DLD1 (cell line): ENCODE data around the gene PDLIM5.

Source experiments
- in situ Hi-C: cut with HindIII; loops from 2 replicates; pipeline ENCODE4 v1.10.0; 2017; ENCODE audit warnings: low sequenced_read_pairs

The PDLIM5 gene

GRCh38 chr4:94420356-94420755 lies 31.4 kb upstream of the PDLIM5 start:
- in situ Hi-C loops: no loop called here

DNA sequence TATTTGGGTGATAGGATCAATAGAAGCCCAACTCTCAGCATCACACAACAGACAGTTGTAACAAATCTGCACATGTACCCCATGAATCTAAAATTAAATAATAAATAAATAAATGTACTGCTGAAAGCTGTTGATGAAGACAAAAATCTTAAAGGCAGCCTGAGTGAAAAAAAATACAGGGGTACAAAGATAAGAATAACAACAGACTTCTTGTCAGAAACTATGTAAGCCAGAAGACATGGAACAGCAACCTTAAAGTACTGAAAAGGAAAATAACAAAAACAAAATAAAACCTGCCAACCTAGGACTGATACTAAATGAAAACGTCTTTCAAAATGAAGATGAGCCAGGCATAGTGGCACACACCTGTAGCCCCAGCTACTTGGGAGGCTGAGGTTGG lies 25.0 kb upstream of the PDLIM5 start:
- in situ Hi-C loops: no loop called here

GRCh38 chr4:94428884-94429283 lies 22.9 kb upstream of the PDLIM5 start:
- in situ Hi-C loops: no loop called here

DNA sequence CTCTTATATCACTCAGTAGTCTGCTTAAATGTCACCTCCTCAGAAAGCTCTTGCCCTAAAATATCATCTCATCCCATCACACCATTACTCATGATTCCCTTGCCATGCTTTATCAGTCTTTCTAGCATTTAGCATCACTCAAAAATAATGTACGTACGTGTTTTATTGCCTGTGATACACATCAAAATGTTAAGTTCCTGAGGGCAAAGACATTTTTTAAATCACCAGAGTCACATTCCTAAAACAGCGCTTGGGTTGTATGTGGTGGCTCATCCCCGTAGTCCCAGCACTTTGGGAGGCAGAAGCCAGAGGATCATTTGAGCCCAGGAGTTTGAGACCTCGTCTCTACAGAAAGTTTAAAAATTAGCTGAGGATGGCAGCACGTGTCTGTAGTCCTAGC lies 21.3 kb upstream of the PDLIM5 start:
- in situ Hi-C loops: no loop called here

GRCh38 chr4:94431388-94431787 lies 20.4 kb upstream of the PDLIM5 start:
- in situ Hi-C loops: no loop called here

- in situ Hi-C loops: no loop called here
Measured at GRCh38 chr4:94434505-94434904, 17.2 kb upstream of the PDLIM5 start.

DNA sequence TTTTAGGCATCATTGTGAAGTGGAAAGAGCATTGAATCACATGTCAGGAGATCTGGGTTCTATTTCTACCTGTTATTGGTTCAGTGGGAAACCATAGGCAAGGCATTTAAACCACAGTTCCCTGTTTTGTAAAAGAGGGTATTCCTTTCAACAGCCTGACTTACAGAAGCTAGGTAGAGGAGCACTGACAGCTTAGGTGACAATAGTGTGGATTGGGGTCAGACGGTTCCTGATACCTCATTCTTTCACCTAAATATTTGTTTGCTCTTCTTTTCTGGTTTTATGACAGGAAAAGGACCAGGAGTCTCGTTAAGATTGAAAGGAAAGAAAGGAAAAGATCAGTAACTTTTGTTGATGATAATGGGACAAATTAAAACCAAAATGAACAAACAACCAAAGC lies 15.9 kb upstream of the PDLIM5 start:
- in situ Hi-C loops: no loop called here

GRCh38 chr4:94436512-94436911 lies 15.2 kb upstream of the PDLIM5 start:
- in situ Hi-C loops: no loop called here

DNA sequence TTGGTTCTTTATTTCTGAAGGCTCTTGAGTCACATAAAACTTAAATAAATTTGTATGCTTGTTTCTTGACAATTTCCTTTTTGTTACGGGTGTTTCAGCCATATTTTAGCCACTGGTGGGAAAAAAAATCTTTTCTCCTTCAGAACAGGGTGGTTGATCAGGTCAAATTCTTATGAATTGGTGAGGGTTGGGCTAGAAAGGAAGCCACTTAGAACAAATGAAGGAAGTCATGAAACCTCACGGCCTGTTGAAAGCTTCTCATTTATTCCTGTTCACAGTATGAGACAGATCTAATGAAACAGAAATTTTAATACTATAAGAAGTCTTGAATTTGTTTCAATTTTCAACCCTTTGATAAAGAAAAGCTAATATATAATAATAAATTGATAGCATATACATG lies 12.1 kb upstream of the PDLIM5 start:
- in situ Hi-C loops: no loop called here

GRCh38 chr4:94441838-94442237 lies 9.9 kb upstream of the PDLIM5 start:
- in situ Hi-C loops: no loop called here

DNA sequence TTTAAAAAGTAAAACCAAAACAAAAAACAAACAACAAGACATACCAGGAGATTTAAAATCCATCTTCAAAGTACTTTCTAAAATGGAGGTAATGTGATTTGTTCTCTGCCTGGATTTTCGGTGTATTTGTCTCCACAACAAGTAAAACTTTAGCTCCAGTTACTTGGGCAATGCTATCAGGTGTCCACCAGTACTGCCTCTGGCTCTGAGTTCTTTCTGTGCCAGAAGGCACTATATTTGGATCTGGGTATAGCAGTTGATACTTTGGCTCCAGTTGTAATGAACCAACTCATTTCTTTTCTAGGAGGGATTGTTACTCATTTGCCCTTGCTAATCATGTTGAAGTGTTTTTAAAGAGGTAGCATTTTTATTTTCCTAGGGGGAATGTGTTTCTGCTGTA lies 9.5 kb upstream of the PDLIM5 start:
- in situ Hi-C loops: no loop called here

DNA sequence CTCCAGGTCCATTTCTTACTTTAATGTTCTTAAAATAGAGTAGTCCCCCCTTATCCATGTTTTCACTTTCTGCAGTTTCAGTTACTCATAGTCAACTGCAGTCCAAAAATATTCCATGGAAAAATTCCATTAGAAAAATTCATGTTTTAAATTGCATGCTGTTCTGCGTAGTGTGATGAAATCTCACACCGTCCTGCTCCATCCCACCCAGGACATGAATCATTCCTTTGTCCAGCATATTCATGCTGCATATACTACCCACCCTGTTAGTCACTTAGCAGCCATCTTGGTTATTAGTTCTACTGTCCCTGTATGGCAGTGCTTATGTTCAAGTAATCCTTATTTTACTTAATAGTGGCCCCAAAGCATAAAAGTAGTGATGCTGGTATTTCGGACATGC lies 5.4 kb upstream of the PDLIM5 start:
- in situ Hi-C loops: no loop called here

DNA sequence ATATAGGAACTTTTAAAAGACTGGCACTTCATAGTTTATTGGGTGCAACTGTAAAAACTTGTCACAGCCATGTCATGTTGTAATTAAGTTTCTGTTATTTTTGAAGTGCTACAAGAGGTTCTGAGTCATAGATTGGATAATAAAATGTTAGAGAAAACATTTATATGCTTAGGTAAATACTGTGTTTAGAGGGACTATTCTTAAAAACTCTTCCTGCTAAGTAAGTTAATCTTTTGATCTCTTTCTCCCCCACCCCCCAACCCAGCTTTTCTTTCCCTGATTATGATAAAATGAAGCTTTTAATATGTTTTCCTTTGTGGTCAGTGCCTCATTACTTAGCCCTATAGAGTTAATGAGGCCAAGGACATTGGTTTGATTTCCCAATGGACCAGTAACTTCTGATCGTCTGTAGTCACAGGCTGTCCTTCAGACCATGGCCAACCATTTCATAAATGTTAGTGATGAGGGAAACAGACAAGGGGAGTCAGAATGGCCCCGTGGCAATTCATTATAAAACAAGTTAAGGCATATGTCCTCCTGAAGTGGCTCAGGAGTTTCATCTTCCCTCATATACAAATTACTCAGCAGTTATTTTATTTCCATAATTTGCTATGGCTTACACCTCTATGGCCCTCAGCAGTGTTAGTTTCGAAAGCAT lies 3.9 kb upstream of the PDLIM5 start:
- in situ Hi-C loops: no loop called here

DNA sequence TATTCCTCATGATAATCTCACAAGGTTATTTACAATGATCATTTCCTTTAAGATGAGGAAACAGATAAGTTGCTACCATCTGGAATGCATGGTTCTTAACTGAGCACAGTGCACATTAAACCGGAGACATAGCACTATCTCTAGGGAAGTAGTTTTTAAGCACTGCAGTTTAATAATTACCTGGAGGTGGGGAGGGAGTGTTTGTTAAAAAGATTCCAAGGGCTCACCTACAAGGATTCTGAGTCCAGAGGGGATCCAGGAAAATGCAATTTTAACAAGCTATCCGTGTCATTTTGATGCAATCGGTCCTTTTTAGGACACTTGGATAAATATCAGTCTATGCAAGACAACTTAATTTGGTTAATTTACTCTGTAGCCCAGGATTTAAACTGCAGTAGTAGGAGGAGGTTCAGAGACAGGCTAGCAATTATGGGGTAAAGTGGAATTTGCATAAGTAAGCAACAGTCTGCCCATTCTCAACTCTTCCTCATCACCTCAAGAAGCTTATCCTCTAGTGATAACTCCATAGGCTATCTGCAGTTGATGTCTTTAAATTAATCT lies 2.8 kb upstream of the PDLIM5 start:
- in situ Hi-C loops: no loop called here

- in situ Hi-C loops: no loop called here
Measured at GRCh38 chr4:94451051-94451694, 569 bp upstream of the PDLIM5 start.

GRCh38 chr4:94452476-94453371 lies 982 bp downstream of the PDLIM5 start:
- in situ Hi-C loops: no loop called here

GRCh38 chr4:94453391-94453963 lies 1.7 kb downstream of the PDLIM5 start:
- in situ Hi-C loops: no loop called here

DNA sequence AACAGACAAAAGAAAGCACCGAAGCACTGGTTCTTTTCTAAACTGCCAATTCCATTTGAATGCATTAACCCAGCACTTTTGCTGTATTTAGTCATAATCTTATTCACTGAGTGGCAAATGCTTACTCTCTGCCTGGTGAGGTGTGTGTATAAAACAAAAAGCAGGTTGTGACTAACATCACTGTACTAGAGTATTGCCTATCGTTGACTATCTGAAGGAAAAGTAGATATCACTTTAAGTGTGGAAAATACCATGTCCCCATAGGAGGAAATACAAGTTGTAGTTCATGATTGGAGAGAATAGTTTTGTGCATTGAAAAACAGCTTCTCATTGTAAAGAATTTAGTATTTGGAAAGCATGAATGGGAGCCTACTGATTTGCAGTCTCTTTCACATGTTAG lies 2.7 kb downstream of the PDLIM5 start:
- in situ Hi-C loops: no loop called here

DNA sequence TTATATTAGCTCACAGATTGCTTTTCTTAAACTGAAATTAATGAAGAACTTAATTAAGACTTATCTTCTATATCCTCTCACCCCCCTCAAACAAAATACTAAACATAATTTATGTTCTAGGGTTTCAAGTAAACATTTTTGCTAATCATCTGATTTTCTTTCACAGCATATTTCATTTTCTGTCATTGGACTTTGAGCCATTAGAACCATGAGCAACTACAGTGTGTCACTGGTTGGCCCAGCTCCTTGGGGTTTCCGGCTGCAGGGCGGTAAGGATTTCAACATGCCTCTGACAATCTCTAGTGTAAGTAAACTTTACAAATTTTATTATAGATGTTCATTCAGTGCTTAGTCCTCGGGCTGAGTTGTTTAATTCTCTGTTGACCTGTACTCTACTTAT lies 3.3 kb downstream of the PDLIM5 start:
- in situ Hi-C loops: no loop called here

GRCh38 chr4:94457692-94458106 lies 6.0 kb downstream of the PDLIM5 start:
- in situ Hi-C loops: no loop called here

GRCh38 chr4:94458682-94459081 lies 6.9 kb downstream of the PDLIM5 start:
- in situ Hi-C loops: no loop called here
